Adrenal gland (tissue), 5 donors: ENCODE measurements around the gene DMD.

Source experiments
- CTCF ChIP-seq, 6 experiments: fragments of 450-650 bp in 4 of 6; fragments of 200-600 bp in 2 of 6; sonication (generic) in 1 of 6; IDR thresholded peaks; 1 replicate in 5 of 6; 2 replicates in 1 of 6; pipeline versions ENCODE4 v1.5.1 to v1.8.0; 2016 to 2021; ENCODE audit warnings: antibody characterized with exemption in 6 of 6, mild to moderate bottlenecking in 2 of 6, moderate library complexity in 1 of 6
- POLR2A ChIP-seq, 2 donors: fragments of 450-650 bp; IDR thresholded peaks; one replicate each; pipeline ENCODE4 v1.6.1; 2017; ENCODE audit warnings: antibody characterized with exemption in 2 of 2, mild to moderate bottlenecking in 2 of 2, moderate library complexity in 1 of 2
- donor health status: DM: no; HTN: no; CAD: no.

- TF ChIP-seq CTCF (IDR thresholded peaks at IDR 0.05): no peak
- no peak for TF ChIP-seq POLR2A (IDR thresholded peaks at IDR 0.05)
Measured at GRCh38 chrX:31255310-31256033, 1955.9 kb downstream of the DMD start.
